Natural killer cell (primary cell): ENCODE data around the gene SPSB4. TPM values are rescaled to one million over a fixed set of nuclear protein-coding genes. Genes with fewer than 3 reads are reported as not detected.

Source experiments
- ATAC-seq, 3 donors: fragments of 150-1000 bp in 2 of 3; fragments of 200-7000 bp in 1 of 3; cut with Tn5 transposase; 1 replicate in 1 of 3; 2 replicates in 2 of 3; pipeline ENCODE4 v1.10.0; 2021; ENCODE audit warnings: mild to moderate bottlenecking in 2 of 3, moderate library complexity in 2 of 3
- DNase-seq, 2 donors: peaks; one replicate each; pipeline versions ENCODE4 v3.0.0 to v3.0.0-alpha.2; 2013 to 2021; ENCODE audit warnings: mixed read lengths in 1 of 2
- H3K27ac ChIP-seq: one replicate; pipeline ENCODE4 v1.5.1; 2013; ENCODE audit warnings: mild to moderate bottlenecking, low read length
- H3K27me3 ChIP-seq: one replicate; pipeline ENCODE4 v1.6.1; 2013; ENCODE audit warnings: low read length; ENCODE audit not compliant: control insufficient read depth, insufficient read depth
- H3K36me3 ChIP-seq: one replicate; pipeline ENCODE4 v1.6.1; 2013; ENCODE audit warnings: low read length; ENCODE audit not compliant: control insufficient read depth, insufficient read depth
- H3K4me1 ChIP-seq: one replicate; pipeline ENCODE4 v1.6.1; 2013; ENCODE audit warnings: low read length; ENCODE audit not compliant: control insufficient read depth, insufficient read depth
- H3K4me3 ChIP-seq: one replicate; pipeline ENCODE4 v1.5.1; 2013; ENCODE audit warnings: low read length
- H3K9me3 ChIP-seq: one replicate; pipeline ENCODE4 v1.6.1; 2013; ENCODE audit warnings: low read length; ENCODE audit not compliant: control insufficient read depth, insufficient read depth
- H3K27ac Mint-ChIP-seq, 2 donors: one replicate each; pipeline ENCODE4 v1.8.0; 2022; ENCODE audit warnings: mild to moderate bottlenecking in 2 of 2, mixed read lengths in 2 of 2, moderate library complexity in 1 of 2
- H3K27me3 Mint-ChIP-seq, 2 donors: one replicate each; pipeline ENCODE4 v1.8.0; 2022; ENCODE audit warnings: low read depth in 2 of 2, mixed read lengths in 2 of 2
- H3K36me3 Mint-ChIP-seq: one replicate; pipeline ENCODE4 v1.8.0; 2022; ENCODE audit warnings: mixed read lengths
- H3K4me1 Mint-ChIP-seq, 2 donors: one replicate each; pipeline ENCODE4 v1.8.0; 2022; ENCODE audit warnings: mixed read lengths in 2 of 2
- H3K4me3 Mint-ChIP-seq: one replicate; pipeline ENCODE4 v1.8.0; 2022; ENCODE audit warnings: mild to moderate bottlenecking, moderate library complexity, mixed read lengths
- H3K9me3 Mint-ChIP-seq, 2 donors: one replicate each; pipeline ENCODE4 v1.8.0; 2022; ENCODE audit warnings: mixed read lengths in 2 of 2
- WGBS: methylation state at CpG from one replicate; pipeline ENCODE4 v1.1.7; 2013; ENCODE audit warnings: missing lambda C conversion rate; ENCODE audit not compliant: insufficient coverage; 5-methylcytosine and 5-hydroxymethylcytosine counted together
- intact Hi-C: fragments of 100-400 bp; cut with micrococcal nuclease; formaldehyde crosslinking; loops from one replicate; pipeline ENCODE4 v1.14.2; 2022
- total RNA-seq, 4 donors: library from RNA; stranded (reverse); fragments of 120-200 nt in 1 of 4; gene quantifications; one replicate each; pipeline versions ENCODE4 v1.2.3 to v1.2.4, GENCODE V29; 2013 to 2022
- TF ChIP-seq, protein P1 (sequence below): fragments of 200-600 bp; IDR thresholded peaks from one replicate; pipeline ENCODE4 v1.8.0; 2022; ENCODE audit warnings: antibody characterized with exemption

Gene SPSB4
- total RNA-seq, 3 donors from 2014 or later (not counting 1 experiment from before 2014, with no cell fraction given) = not detected

DNA sequence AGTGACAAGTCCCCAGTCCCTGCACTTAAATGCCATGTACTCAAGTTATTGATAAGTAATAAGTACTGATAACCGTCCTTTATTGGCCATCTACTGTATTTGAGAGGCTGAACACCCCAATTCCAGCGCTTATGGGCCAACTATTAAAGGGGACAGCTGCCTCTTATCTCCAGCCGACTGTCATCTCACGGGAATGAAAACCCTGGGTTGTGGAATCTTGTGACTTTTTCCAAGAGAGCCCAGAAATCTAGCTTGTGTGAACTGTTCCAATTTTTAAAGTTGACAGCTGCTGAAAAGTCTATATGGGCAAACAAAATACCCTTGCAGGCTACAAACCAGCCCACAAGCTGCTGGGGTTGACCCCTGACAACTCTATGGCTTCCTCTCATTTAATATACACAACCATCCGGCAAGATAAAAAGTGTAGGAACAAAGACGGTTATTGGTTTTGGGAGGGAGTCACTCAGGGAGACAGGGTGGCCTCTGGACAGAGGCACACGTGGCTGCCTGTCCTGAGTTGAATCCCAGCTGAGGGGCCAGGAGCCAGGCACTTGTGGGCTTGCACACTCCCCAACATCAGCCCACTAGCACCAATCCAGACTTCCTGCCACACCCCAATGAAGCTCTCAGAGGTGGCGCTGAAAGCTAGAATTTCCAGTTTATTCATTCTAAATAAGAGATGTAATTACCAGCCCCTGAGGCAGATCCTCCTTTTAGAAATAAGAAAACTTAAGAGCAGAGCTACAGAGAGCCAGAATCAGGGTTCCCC lies 16.2 kb downstream of the SPSB4 start:
- TF ChIP-seq, protein P1, sequence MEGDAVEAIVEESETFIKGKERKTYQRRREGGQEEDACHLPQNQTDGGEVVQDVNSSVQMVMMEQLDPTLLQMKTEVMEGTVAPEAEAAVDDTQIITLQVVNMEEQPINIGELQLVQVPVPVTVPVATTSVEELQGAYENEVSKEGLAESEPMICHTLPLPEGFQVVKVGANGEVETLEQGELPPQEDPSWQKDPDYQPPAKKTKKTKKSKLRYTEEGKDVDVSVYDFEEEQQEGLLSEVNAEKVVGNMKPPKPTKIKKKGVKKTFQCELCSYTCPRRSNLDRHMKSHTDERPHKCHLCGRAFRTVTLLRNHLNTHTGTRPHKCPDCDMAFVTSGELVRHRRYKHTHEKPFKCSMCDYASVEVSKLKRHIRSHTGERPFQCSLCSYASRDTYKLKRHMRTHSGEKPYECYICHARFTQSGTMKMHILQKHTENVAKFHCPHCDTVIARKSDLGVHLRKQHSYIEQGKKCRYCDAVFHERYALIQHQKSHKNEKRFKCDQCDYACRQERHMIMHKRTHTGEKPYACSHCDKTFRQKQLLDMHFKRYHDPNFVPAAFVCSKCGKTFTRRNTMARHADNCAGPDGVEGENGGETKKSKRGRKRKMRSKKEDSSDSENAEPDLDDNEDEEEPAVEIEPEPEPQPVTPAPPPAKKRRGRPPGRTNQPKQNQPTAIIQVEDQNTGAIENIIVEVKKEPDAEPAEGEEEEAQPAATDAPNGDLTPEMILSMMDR = no peak
- H3K4me3 ChIP-seq = no peak overlapping the region
- H3K36me3 Mint-ChIP-seq = no peaks in the 10 kb centered on the region
- DNase-seq = no peak
- no peak overlapping the region for H3K27ac Mint-ChIP-seq
- H3K27me3 ChIP-seq = no peaks in the 10 kb centered on the region
- no peaks in the 10 kb centered on the region for H3K9me3 Mint-ChIP-seq
- 82% methylated on average over 8 of the region's 8 CpGs for WGBS
- ATAC-seq = no peak
- peaks cover 12% of the 10 kb centered on the region for H3K4me1 ChIP-seq
- peaks cover 4% of the 10 kb centered on the region for H3K9me3 ChIP-seq
- no peak overlapping the region for H3K27ac ChIP-seq
- H3K27me3 Mint-ChIP-seq = no peaks in the 10 kb centered on the region
- H3K4me3 Mint-ChIP-seq = no peak overlapping the region
- intact Hi-C loops = no loop called here
- H3K4me1 Mint-ChIP-seq = peaks cover 20 to 23% of the 10 kb centered on the region in 2 donors
- H3K36me3 ChIP-seq = no peaks in the 10 kb centered on the region

DNA sequence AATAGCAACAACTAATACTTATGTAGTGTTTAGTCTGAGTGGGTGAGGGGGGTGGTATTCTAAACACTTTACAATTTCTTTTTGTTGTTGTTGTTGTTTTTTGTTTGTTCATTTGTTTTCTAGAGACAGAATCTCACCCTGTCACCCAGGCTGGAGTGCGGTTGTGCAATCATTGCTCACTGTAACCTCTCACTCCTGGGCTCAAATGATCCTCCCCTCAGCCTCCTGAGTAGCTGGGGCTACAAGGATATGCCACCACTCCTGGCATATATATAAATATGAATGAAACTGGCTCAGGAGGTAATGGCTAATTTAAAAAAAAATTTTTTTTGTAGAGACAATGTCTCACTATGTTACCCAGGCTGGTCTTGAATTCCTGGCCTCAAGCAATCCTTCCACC lies 19.1 kb downstream of the SPSB4 start:
- Mint-ChIP-seq H3K27ac (no peak overlapping the region), H3K9me3 (no peaks in the 10 kb centered on the region), H3K4me1 (peaks cover 2 to 3% of the 10 kb centered on the region in 2 donors), H3K27me3 (no peaks in the 10 kb centered on the region), H3K4me3 (no peak overlapping the region), H3K36me3 (no peaks in the 10 kb centered on the region)
- no peaks in the 10 kb centered on the region for H3K27me3 ChIP-seq
- H3K4me3 ChIP-seq = no peak overlapping the region
- H3K9me3 ChIP-seq = no peaks in the 10 kb centered on the region
- H3K4me1 ChIP-seq = no peaks in the 10 kb centered on the region
- 60% methylated on average over 1 of the region's 1 CpG for WGBS
- TF ChIP-seq, protein P1 = no peak
- ATAC-seq (no peak), DNase-seq (no peak)
- intact Hi-C loops = no loop called here
- H3K27ac ChIP-seq = no peak overlapping the region
- no peaks in the 10 kb centered on the region for H3K36me3 ChIP-seq

DNA sequence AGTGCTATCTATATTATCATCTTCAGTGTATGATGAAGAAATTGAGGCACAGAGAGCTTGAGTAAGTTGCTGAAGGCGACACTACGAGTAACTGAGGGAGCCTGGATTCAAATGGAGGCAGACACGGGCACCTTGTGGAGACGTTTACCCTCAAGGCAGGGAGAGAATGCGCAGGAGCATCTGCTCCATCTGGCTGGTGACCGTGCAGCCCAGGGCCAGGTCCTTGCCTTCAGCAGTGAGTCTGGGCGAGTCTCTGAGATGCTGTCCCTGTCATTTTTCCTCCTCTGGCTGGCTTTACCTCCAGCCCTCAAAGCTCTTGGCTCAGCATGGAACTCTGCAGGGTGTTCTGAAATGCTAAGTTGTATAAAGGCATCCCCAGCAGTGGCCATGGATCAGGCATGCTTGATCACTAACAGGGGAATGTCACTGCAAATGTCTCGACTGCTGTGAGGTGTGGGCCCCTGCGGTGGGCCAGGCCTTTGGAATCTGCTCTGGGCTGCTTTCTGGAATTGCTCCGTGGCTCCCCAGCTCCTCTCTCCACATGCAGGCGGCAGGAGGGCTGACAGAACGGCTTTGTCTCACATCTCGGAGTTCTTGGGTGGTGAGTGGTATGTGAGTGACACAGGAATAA lies 19.7 kb downstream of the SPSB4 start:
- ATAC-seq = no peak
- TF ChIP-seq, protein P1 = no peak
- Histone ChIP-seq H3K27ac (no peak overlapping the region), H3K27me3 (no peaks in the 10 kb centered on the region), H3K36me3 (no peaks in the 10 kb centered on the region), H3K4me3 (no peak overlapping the region), H3K4me1 (no peaks in the 10 kb centered on the region), H3K9me3 (no peaks in the 10 kb centered on the region)
- no peaks in the 10 kb centered on the region for H3K9me3 Mint-ChIP-seq
- no peak overlapping the region for H3K27ac Mint-ChIP-seq
- intact Hi-C loops = no loop called here
- DNase-seq = no peak
- H3K4me1 Mint-ChIP-seq = no peaks in the 10 kb centered on the region
- 91% methylated on average over 12 of the region's 13 CpGs for WGBS
- H3K4me3 Mint-ChIP-seq = no peak overlapping the region
- H3K36me3 Mint-ChIP-seq = no peaks in the 10 kb centered on the region
- no peaks in the 10 kb centered on the region for H3K27me3 Mint-ChIP-seq
